Measurements from ENCODE around the gene PTPRN2.
"Not testable (repeated sequence)": the region's sequence is repeated elsewhere in the genome, so short reads cannot be mapped to it uniquely, and the experiment has no call there.

Gene PTPRN2

DNA sequence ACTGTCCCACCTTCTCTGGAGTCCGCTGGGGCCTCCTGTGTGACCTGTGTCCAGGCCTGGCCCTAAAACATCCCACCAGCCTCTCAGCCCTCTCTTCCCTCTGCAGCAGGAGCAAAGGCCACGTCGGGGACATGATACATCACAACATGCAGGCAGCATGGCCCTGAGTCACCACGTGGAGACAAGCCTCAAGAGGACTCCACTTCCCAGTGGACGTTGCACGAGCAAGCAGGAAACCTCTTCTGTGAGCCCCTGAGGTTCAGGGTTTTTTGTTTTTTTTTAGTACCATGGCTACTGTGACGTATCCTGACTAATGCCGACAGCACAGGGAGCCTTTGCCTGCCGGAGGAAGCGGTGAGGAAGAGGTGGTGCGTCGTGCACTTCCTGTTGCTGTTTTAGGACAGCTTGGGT is 1084.9 kb downstream of the PTPRN2 start:
- DNase-seq (ENCODE audit: low read depth in 2 of 2): peak; percentile 44 to 46

DNA sequence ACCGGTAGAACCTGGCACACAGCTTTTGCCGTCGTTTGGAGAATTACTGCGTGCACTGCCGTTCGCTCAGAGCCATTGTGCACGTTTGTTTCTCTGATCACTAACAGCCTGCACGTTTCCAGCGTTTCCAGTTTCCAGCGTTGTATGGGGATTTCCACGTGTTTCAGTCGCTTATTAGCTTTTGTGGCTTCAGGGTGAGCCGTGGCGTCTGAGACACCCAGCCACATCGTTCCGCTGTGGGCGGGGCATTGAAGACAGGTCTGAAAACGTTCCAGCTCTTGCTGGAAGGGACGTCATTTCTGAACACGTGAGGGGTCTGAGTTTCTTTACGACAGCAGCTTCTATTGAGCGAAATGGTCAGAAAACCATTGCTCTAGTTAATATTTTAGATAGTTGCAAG is 1086.0 kb downstream of the PTPRN2 start:
- peak in 1 of 2 donors; percentile 18 for DNase-seq (ENCODE audit: low read depth in 2 of 2)

GRCh38 chr7:157500989-157501540 is 1086.6 kb downstream of the PTPRN2 start:
- not testable (repeated sequence) for DNase-seq (ENCODE audit: low read depth in 2 of 2)

- DNase-seq (ENCODE audit: low read depth in 2 of 2): no peak
Observed at GRCh38 chr7:157500171-157500960, 1087.3 kb downstream of the PTPRN2 start.

- DNase-seq (ENCODE audit: low read depth in 2 of 2): no peak
Observed at GRCh38 chr7:157499835-157500153, 1087.8 kb downstream of the PTPRN2 start.

GRCh38 chr7:157499121-157499834 is 1088.3 kb downstream of the PTPRN2 start:
- DNase-seq (ENCODE audit: low read depth in 2 of 2): no peak

DNA sequence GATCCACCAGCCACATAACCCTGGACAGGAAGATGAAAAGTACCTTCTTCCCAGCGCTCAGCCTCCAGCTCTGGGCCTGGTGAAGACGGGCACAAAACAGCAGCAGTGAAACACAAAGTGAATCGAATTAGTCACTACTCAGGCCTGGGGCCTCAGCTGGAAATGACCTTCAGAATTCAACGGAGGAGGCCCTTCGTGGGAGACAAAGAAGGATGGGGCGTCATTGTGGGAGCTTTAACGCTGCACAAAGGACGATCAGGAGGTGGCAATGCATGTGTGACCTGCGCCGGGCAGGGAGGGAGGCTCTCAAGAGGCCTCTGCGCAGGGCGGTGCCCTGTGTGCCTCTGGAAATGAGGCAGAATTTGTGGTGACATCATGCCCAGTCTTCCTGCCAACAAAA is 1089.0 kb downstream of the PTPRN2 start:
- DNase-seq (ENCODE audit: low read depth in 2 of 2): no peak

- no peak for DNase-seq (ENCODE audit: low read depth in 2 of 2)
Observed at GRCh38 chr7:157497744-157498651, 1089.6 kb downstream of the PTPRN2 start.

- no peak for DNase-seq (ENCODE audit: low read depth in 2 of 2)
Observed at GRCh38 chr7:157497367-157497743, 1090.3 kb downstream of the PTPRN2 start.

DNA sequence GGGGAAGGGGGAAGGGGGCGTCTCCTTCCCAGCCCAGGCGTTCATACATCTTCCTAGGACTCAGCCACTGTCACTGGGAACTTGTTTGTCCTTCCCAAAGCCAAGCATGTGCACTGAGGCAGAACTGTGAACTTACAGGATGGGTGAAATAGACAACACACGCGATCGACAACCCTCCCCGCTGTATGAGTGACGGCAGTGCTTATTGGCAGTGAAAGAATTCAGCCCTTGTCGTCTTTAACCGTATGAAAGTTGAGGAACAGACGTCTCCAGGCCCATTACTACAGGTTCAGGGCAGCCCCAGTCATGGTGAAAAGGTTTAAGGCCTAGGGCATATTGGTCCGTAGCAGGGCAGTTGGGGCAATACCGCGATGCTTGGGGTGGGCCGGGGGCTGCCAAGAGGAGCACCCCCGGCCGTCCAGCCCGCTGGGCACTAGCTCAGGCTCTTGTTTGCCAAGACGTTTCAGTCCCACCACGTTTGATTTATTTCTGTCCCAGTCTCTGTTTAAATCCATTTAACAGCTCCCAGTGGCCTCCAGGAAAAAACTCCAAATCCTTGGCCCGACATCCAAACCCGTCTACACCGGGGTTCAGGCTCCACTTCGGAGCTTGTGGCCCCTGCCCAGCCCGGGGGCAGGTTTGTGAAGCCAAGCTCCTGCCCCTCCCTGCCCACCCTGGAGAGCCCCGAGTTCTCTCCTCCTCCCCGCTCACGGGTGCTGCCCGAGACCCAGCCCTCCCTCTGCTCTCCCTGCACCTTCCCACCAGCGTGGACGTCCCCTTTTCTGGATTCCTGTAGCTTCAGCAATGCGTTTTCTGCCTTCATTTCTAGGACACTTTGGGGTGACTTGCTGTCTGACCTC is 1091.0 kb downstream of the PTPRN2 start:
- DNase-seq (ENCODE audit: low read depth in 2 of 2): no peak

DNA sequence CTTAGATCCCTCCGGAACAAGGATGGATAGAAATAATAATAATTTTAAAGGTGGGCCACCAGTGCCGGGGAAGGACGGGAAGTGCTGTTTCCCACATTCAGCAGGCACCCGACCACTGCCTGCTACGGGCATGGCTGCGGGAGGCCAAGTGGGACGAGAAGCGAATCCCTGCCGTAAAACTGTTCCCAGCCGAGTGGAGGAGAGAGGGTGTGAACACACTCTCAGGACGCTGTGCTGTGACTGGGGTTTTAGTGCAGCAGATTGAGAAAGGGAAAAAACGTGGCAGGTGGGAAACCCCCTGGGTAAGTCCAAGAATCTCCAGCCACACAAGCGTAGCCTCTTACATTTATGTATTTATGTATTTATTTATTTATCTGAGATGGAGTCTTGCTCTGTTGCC is 1092.0 kb downstream of the PTPRN2 start:
- peak in 1 of 2 donors; percentile 24 for DNase-seq (ENCODE audit: low read depth in 2 of 2)

DNA sequence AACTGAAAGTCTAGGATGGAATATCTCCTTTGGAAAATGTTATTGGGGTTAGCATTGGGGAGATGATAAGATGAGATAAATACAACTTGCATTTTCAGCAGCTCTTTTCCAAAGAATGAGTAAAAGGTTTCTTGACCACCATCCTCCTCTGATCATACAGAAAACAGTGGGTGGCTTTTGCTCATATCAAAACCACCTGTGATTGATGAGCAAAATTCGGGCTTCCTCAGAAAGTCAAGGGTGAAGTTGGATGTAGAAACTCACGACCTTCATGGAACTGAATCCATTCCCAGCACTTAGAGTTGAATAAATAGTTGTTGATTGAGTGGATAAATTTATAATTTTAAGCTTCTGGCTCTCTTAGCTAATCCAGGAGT is 1092.5 kb downstream of the PTPRN2 start:
- DNase-seq (ENCODE audit: low read depth in 2 of 2): no peak

DNA sequence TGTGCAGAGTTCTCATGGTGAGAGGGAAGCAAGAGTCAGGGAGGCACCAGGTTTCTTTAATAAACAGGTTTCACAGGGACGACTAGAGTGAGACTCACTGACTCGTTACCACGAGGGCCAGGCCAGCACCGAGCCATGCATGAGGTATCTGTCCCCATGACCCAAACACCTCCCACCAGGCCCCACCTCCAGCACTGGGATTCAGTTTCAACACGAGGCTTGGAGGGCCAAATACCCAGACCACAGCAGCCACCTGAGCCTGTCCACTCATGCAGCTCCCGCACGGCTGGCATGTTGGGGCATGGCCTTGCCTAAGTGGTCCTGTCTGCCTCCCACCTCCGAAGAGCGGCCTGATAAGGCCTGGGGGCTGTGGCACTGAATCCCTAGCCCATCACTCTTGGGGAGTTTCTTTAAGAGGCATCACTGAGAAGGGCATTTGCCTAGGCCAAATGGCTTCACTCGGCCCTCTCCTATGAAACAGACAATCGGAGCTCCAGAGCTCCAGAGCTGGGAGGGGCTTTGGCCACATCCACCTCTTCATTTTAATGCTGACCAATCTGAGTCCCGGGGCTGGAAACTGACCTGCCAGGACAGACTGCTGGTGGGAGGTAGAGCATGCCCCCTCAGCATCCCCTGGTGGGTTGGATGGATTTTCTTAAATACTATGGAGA is 1093.0 kb downstream of the PTPRN2 start:
- no peak for DNase-seq (ENCODE audit: low read depth in 2 of 2)

DNA sequence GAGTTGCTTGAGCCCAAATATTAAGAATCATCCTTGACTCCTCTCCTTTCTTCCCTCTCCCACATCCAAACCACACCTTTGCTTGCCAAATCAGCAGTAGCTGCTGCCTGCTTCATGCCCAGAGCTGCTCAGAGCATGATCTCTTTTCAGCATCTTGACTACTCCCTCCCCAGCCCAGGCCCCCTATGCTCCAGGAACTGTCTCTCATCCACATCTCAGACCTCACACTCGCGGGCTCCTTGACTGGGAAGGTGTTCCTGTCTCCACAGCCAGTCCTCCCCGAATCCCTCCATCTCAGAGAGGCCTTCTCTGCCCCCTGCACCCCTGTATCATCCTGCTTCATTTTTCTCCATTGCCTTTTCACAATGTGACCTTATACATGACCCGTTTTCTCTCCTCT is 1093.8 kb downstream of the PTPRN2 start:
- DNase-seq (ENCODE audit: low read depth in 2 of 2): no peak

- DNase-seq (ENCODE audit: low read depth in 2 of 2): no peak
Observed at GRCh38 chr7:157493017-157493416, 1094.6 kb downstream of the PTPRN2 start.

DNA sequence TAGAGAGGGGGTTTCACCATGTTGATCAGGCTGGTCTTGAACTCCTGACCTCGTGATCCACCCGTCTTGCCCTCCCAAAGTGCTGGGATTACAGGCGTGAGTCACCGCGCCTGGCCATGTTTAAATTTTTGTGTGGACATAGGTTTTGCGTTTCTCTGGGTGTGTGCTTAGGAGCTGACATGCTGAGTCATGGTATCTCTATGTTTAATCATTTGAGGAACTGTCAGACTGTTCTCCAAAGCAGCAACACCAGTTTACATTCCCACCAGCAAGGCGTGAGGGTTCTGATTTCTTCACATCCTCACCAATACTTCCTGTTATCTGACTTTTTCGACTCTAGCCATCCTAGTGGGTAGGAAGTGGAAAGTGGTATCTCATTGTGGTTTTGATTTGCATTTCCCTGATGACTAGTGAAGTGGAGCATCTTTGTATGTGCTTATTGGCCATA is 1097.1 kb downstream of the PTPRN2 start:
- DNase-seq (ENCODE audit: low read depth in 2 of 2): peak in 1 of 2 donors; percentile 40

- not testable (repeated sequence) for DNase-seq (ENCODE audit: low read depth in 2 of 2)
Observed at GRCh38 chr7:157489870-157490269, 1097.8 kb downstream of the PTPRN2 start.

Measured in stimulated activated CD8-positive, alpha-beta memory T cell treated with anti-CD3 and anti-CD28 coated beads, Interleukin-15, amount 100 ng/mL, for 48 hours (primary cell).